A549 (cell line): ENCODE results near the gene RAB26.

Experiments
- CHD4 ChIP-seq: fragments of 200-600 bp; sonication (generic); IDR thresholded peaks from 2 replicates; pipeline ENCODE4 v1.6.1; 2016; ENCODE audit warnings: antibody characterized with exemption, mild to moderate bottlenecking, borderline replicate concordance
- POLR2A ChIP-seq: IDR thresholded peaks from 2 replicates; pipeline ENCODE4 v1.6.1; 2012; ENCODE audit warnings: mild to moderate bottlenecking, low read length
- RAD21 ChIP-seq, 2 experiments: fragments of >200 bp in 1 of 2; sonication (Bioruptor Twin) in 1 of 2; formaldehyde crosslinking in 1 of 2; IDR thresholded peaks in 1 of 2; conservative IDR thresholded peaks in 1 of 2; 2 replicates in 1 of 2; 3 replicates in 1 of 2; pipeline ENCODE4 v1.6.1; 2012 to 2018; ENCODE audit warnings: inconsistent platforms in 1 of 2
- TF ChIP-seq, protein P1 (sequence below): fragments of >200 bp; sonication (Bioruptor Twin); formaldehyde crosslinking; IDR thresholded peaks from 3 replicates; pipeline ENCODE4 v1.5.1; 2016
- TF ChIP-seq, protein P2 (sequence below): IDR thresholded peaks from 2 replicates; pipeline ENCODE4 v1.6.1; 2012

DNA sequence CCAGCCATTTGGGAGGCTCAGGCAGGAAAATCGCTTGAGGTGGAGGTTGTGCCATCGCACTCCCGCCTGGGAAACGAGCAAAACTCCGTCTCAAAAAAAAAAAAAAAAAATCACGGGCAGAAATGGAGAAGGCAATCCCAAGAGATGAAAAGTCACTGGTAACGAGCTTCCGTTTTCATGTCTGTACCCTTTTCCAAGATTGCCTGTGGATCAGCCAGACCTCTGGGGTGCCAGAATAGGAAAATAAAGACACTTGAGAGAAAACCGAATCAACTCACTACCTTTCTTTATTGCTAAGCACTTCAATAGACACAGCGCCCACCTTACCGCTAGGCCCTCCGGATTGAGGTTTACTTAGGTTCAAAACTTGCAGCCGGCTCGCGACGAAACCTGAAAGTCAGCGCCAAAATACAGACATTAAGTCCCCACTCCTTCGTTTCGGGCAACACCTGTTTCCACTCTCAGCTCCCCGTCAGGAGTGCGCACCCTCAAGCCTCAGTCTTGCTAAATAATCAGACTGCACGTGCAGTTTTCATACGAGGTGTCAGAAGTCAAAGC, 6.2 kb downstream of the RAB26 start:
- TF ChIP-seq CHD4 (no peak), POLR2A (no peak), RAD21 (conservative IDR thresholded peaks at IDR 0.05 in 1 of 2, IDR thresholded peaks at IDR 0.05 in 1 of 2) (no peak)
- TF ChIP-seq, protein P1, sequence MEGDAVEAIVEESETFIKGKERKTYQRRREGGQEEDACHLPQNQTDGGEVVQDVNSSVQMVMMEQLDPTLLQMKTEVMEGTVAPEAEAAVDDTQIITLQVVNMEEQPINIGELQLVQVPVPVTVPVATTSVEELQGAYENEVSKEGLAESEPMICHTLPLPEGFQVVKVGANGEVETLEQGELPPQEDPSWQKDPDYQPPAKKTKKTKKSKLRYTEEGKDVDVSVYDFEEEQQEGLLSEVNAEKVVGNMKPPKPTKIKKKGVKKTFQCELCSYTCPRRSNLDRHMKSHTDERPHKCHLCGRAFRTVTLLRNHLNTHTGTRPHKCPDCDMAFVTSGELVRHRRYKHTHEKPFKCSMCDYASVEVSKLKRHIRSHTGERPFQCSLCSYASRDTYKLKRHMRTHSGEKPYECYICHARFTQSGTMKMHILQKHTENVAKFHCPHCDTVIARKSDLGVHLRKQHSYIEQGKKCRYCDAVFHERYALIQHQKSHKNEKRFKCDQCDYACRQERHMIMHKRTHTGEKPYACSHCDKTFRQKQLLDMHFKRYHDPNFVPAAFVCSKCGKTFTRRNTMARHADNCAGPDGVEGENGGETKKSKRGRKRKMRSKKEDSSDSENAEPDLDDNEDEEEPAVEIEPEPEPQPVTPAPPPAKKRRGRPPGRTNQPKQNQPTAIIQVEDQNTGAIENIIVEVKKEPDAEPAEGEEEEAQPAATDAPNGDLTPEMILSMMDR = no peak
- TF ChIP-seq, protein P2, sequence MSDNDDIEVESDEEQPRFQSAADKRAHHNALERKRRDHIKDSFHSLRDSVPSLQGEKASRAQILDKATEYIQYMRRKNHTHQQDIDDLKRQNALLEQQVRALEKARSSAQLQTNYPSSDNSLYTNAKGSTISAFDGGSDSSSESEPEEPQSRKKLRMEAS = no peak
